Sigmoid colon (tissue), 7 donors: ENCODE measurements around the gene ADAMTSL1. TPM values are rescaled to one million over a fixed set of nuclear protein-coding genes. Genes with fewer than 3 reads are reported as not detected.

Source experiments
- DNase-seq: peaks from one replicate; pipeline ENCODE4 v3.0.0-alpha.2; 2019
- H3K27ac ChIP-seq, 4 donors: fragments of 200-600 bp; sonication (generic); one replicate each; pipeline ENCODE4 v1.5.1; 2016 to 2019; ENCODE audit warnings: mild to moderate bottlenecking in 1 of 4
- H3K27me3 ChIP-seq, 3 donors: fragments of 200-600 bp; sonication (generic); one replicate each; pipeline ENCODE4 v1.5.1; 2019; ENCODE audit warnings: mild to moderate bottlenecking in 1 of 3
- H3K36me3 ChIP-seq, 4 donors: fragments of 200-600 bp; sonication (generic); one replicate each; pipeline ENCODE4 v1.5.1; 2016 to 2019
- H3K4me1 ChIP-seq, 4 donors: fragments of 200-600 bp; sonication (generic); one replicate each; pipeline ENCODE4 v1.5.1; 2017 to 2019
- H3K4me3 ChIP-seq, 4 donors: fragments of 200-600 bp; sonication (generic); one replicate each; pipeline ENCODE4 v1.5.1; 2017 to 2019; ENCODE audit warnings: mild to moderate bottlenecking in 2 of 4, moderate library complexity in 1 of 4
- H3K9me3 ChIP-seq, 4 donors: fragments of 200-600 bp in 3 of 4; sonication (generic) in 3 of 4; one replicate each; pipeline versions ENCODE4 v1.5.1 to v1.6.1; 2013 to 2019
- EP300 ChIP-seq, 4 donors: sonication (generic); formaldehyde crosslinking; IDR thresholded peaks; one replicate each; pipeline ENCODE4 v1.6.1; 2017; ENCODE audit warnings: antibody characterized with exemption in 4 of 4
- POLR2A ChIP-seq, 2 donors: fragments of 450-650 bp; IDR thresholded peaks; one replicate each; pipeline ENCODE4 v1.6.1; 2016; ENCODE audit warnings: antibody characterized with exemption in 2 of 2, mild to moderate bottlenecking in 2 of 2, moderate library complexity in 2 of 2
- POLR2AphosphoS5 ChIP-seq, 4 donors: sonication (generic); formaldehyde crosslinking; IDR thresholded peaks; one replicate each; pipeline ENCODE4 v1.6.1; 2017; ENCODE audit warnings: antibody characterized with exemption in 4 of 4
- WGBS, 2 donors: extraction: QIAGEN DNeasy Blood & Tissue Kit; methylation state at CpG; one replicate each; pipeline ENCODE4 v1.1.7; 2013; 5-methylcytosine and 5-hydroxymethylcytosine counted together
- intact Hi-C: fragments of 100-400 bp; cut with DNase I; formaldehyde crosslinking; loops from one replicate; pipeline ENCODE4 v1.15.1; 2023
- polyA plus RNA-seq, 3 donors: library from polyadenylated mRNA; stranded (reverse); fragments of 200-250 nt; gene quantifications; one replicate each; pipeline ENCODE4 v1.2.3, GENCODE V29; 2013
- total RNA-seq, 4 donors: library from RNA; depleted of rRNA; stranded (reverse); fragments of >200 nt; gene quantifications; one replicate each; pipeline ENCODE4 v1.1.0, GENCODE V29; 2016
- TF ChIP-seq, protein P1 (sequence below), 4 experiments: fragments of 450-650 bp in 3 of 4; fragments of 200-600 bp in 1 of 4; IDR thresholded peaks; one replicate each; pipeline ENCODE4 v1.5.1; 2016 to 2019; ENCODE audit warnings: antibody characterized with exemption in 4 of 4, mild to moderate bottlenecking in 3 of 4, moderate library complexity in 2 of 4
- donor health status: healthy with polysubstance abuse.
- donor health status: Bipolar disorder and iron deficiency.
- donor health status: healthy.

Gene ADAMTSL1
- total and polyA plus RNA-seq, 7 donors = 1.4 to 13.6 (median 6.5) TPM

DNA sequence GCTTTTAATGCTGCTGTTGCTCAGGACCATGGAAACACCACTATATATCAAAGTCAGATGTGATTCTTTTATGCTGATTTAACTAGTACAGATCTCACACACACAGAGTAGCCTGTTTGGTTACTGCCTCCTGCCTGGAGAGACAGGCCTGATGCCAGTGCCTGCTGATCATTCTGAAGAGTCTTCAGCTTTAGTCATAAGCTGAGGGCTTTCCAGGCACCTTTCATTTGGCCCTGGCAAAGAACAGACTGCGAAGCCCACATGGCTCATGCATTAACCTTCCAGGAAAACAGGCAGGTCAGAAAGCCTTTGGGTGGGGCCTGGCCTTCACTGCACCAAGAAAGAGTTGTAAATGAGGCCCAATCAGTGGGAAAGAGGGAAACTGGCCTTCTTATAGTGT is 414.3 kb downstream of the ADAMTSL1 start:
- no peaks in the 10 kb centered on the region for H3K36me3 ChIP-seq
- no peak overlapping the region for H3K4me3 ChIP-seq
- TF ChIP-seq POLR2A (IDR thresholded peaks at IDR 0.05) (no peak), EP300 (IDR thresholded peaks at IDR 0.05) (no peak), POLR2AphosphoS5 (IDR thresholded peaks at IDR 0.05) (no peak)
- TF ChIP-seq, protein P1, sequence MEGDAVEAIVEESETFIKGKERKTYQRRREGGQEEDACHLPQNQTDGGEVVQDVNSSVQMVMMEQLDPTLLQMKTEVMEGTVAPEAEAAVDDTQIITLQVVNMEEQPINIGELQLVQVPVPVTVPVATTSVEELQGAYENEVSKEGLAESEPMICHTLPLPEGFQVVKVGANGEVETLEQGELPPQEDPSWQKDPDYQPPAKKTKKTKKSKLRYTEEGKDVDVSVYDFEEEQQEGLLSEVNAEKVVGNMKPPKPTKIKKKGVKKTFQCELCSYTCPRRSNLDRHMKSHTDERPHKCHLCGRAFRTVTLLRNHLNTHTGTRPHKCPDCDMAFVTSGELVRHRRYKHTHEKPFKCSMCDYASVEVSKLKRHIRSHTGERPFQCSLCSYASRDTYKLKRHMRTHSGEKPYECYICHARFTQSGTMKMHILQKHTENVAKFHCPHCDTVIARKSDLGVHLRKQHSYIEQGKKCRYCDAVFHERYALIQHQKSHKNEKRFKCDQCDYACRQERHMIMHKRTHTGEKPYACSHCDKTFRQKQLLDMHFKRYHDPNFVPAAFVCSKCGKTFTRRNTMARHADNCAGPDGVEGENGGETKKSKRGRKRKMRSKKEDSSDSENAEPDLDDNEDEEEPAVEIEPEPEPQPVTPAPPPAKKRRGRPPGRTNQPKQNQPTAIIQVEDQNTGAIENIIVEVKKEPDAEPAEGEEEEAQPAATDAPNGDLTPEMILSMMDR (IDR thresholded peaks at IDR 0.05) = no peak
- intact Hi-C loops = no loop called here
- H3K27me3 ChIP-seq = no peaks in the 10 kb centered on the region
- no peaks in the 10 kb centered on the region for H3K9me3 ChIP-seq
- no peak for DNase-seq
- peaks cover 0 to 10% (median 7%) of the 10 kb centered on the region in 4 donors for H3K4me1 ChIP-seq
- H3K27ac ChIP-seq = no peak overlapping the region
- 37 to 82% methylated on average over 1 of the region's 1 CpG for WGBS, 2 donors

- peaks cover 0 to 10% (median 7%) of the 10 kb centered on the region in 4 donors for H3K4me1 ChIP-seq
Measured at GRCh38 chr9:18889550-18889949, 415.6 kb downstream of the ADAMTSL1 start.

GRCh38 chr9:18890372-18890771 is 416.4 kb downstream of the ADAMTSL1 start:
- no peak for DNase-seq
- peaks cover 0 to 10% (median 7%) of the 10 kb centered on the region in 4 donors for H3K4me1 ChIP-seq
- no peaks in the 10 kb centered on the region for H3K9me3 ChIP-seq
- H3K27me3 ChIP-seq = no peaks in the 10 kb centered on the region
- H3K27ac ChIP-seq = no peak overlapping the region
- 60 to 93% methylated on average over 4 of the region's 4 CpGs for WGBS, 2 donors
- H3K4me3 ChIP-seq = no peak overlapping the region
- intact Hi-C loops = no loop called here
- TF ChIP-seq, protein P1 (IDR thresholded peaks at IDR 0.05) = no peak
- TF ChIP-seq POLR2A (IDR thresholded peaks at IDR 0.05) (no peak), EP300 (IDR thresholded peaks at IDR 0.05) (no peak), POLR2AphosphoS5 (IDR thresholded peaks at IDR 0.05) (no peak)
- H3K36me3 ChIP-seq = peaks cover 0 to 4% (median 0%) of the 10 kb centered on the region in 4 donors

More at GRCh38 chr9:18889550-18889949, 415.6 kb downstream of the ADAMTSL1 start:
- H3K27ac ChIP-seq = no peak overlapping the region
- H3K27me3 ChIP-seq = no peaks in the 10 kb centered on the region
- DNase-seq = no peak
- H3K4me3 ChIP-seq = no peak overlapping the region
- H3K9me3 ChIP-seq = no peaks in the 10 kb centered on the region
- intact Hi-C loops = no loop called here
- TF ChIP-seq POLR2AphosphoS5 (IDR thresholded peaks at IDR 0.05) (no peak), EP300 (IDR thresholded peaks at IDR 0.05) (no peak), POLR2A (IDR thresholded peaks at IDR 0.05) (no peak)
- TF ChIP-seq, protein P1 (IDR thresholded peaks at IDR 0.05) = no peak
- peaks cover 0 to 4% (median 0%) of the 10 kb centered on the region in 4 donors for H3K36me3 ChIP-seq
- WGBS, 2 donors = 97 to 98% methylated on average over 12 of the region's 12 CpGs

- intact Hi-C loops = no loop called here
- no peak for TF ChIP-seq EP300 (IDR thresholded peaks at IDR 0.05)
- no peak for TF ChIP-seq POLR2AphosphoS5 (IDR thresholded peaks at IDR 0.05)
- no peak for TF ChIP-seq POLR2A (IDR thresholded peaks at IDR 0.05)
- TF ChIP-seq, protein P1 (IDR thresholded peaks at IDR 0.05) = no peak
- no peak for DNase-seq
- Histone ChIP-seq H3K27ac (no peak overlapping the region), H3K36me3 (peaks cover 0 to 4% (median 0%) of the 10 kb centered on the region in 4 donors), H3K27me3 (no peaks in the 10 kb centered on the region), H3K9me3 (peaks cover 0 to 10% (median 5%) of the 10 kb centered on the region in 4 donors), H3K4me3 (no peak overlapping the region), H3K4me1 (peaks cover 0 to 10% (median 7%) of the 10 kb centered on the region in 4 donors)
- 94 to 96% methylated on average over 5 of the region's 5 CpGs for WGBS, 2 donors
Measured at GRCh38 chr9:18891946-18892670, 418.2 kb downstream of the ADAMTSL1 start.
